Measurements from ENCODE around the gene DDX46. TPM values are rescaled to one million over a fixed set of nuclear protein-coding genes. Genes with fewer than 3 reads are reported as not detected.
A peak's percentile ranks its signal among the peaks of the same experiment; 100 is the strongest.

The DDX46 gene
- total RNA-seq, 2 experiments from 2014 or later: 47.1 to 78.8 TPM

DNA sequence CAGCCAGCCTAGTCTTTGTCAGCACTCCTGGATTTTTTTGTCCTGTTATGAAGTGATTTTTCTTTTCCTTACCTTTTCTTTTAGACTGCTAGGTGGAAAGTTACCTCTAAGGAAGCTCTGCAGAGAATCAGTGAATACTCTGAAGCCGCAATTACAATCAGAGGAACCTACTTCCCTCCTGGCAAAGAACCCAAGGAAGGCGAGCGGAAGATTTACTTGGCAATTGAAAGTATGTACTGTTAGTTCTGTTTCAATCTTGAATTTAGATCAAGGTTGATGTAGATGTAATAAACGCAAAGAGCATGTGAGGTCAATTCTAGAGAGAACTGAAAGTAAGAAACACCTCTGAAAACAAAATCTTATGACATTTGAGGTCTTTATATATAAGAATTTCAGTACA, 60.2 kb downstream of the DDX46 start:
- H3K4me3 ChIP-seq (ENCODE audit: low read depth, low read length, poor library complexity, severe bottlenecking): no peak overlapping the region
- peaks cover 91% of the 10 kb centered on the region for H3K36me3 ChIP-seq (ENCODE audit: insufficient read depth, low read length)
- intact Hi-C loops (cut with micrococcal nuclease; ENCODE audit: unreplicated experiment): no loop called here
- H3K9me3 ChIP-seq (ENCODE audit: low read length): no peaks in the 10 kb centered on the region
- H4K20me1 ChIP-seq (ENCODE audit: insufficient read depth, low read length): no peaks in the 10 kb centered on the region
- POLR2A ChIA-PET: no interaction called here
- no TSS peak for BruUV-seq (replicated peaks)
- CTCF ChIA-PET (ENCODE audit: unreplicated experiment): no interaction called here
- H3K4me2 ChIP-seq (ENCODE audit: low read length): no peak overlapping the region
- no peak for DNase-seq (ENCODE audit: low spot score)
- H3K4me1 ChIP-seq (ENCODE audit: insufficient read depth, low read length, poor library complexity, severe bottlenecking): peaks cover 12% of the 10 kb centered on the region
- no peak for TF ChIP-seq EZH2phosphoT487 (IDR thresholded peaks at IDR 0.05; ENCODE audit: borderline replicate concordance, low read depth, low read length)
- TF ChIP-seq, protein P1, sequence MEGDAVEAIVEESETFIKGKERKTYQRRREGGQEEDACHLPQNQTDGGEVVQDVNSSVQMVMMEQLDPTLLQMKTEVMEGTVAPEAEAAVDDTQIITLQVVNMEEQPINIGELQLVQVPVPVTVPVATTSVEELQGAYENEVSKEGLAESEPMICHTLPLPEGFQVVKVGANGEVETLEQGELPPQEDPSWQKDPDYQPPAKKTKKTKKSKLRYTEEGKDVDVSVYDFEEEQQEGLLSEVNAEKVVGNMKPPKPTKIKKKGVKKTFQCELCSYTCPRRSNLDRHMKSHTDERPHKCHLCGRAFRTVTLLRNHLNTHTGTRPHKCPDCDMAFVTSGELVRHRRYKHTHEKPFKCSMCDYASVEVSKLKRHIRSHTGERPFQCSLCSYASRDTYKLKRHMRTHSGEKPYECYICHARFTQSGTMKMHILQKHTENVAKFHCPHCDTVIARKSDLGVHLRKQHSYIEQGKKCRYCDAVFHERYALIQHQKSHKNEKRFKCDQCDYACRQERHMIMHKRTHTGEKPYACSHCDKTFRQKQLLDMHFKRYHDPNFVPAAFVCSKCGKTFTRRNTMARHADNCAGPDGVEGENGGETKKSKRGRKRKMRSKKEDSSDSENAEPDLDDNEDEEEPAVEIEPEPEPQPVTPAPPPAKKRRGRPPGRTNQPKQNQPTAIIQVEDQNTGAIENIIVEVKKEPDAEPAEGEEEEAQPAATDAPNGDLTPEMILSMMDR (conservative IDR thresholded peaks at IDR 0.05; ENCODE audit: low read length): no peak
- peak overlapping the region; percentile 18 for H3K27ac ChIP-seq (ENCODE audit: low read depth, low read length, poor library complexity, severe bottlenecking)
- H2AFZ ChIP-seq (ENCODE audit: low read length): no peak overlapping the region
- H3K9me2 ChIP-seq (ENCODE audit: insufficient read depth, low read length): no peaks in the 10 kb centered on the region
- peaks cover 8% of the 10 kb centered on the region; the same call in 1 of the 2 replicates for H3K79me2 ChIP-seq (ENCODE audit: insufficient read depth, low read depth, low read length)

DNA sequence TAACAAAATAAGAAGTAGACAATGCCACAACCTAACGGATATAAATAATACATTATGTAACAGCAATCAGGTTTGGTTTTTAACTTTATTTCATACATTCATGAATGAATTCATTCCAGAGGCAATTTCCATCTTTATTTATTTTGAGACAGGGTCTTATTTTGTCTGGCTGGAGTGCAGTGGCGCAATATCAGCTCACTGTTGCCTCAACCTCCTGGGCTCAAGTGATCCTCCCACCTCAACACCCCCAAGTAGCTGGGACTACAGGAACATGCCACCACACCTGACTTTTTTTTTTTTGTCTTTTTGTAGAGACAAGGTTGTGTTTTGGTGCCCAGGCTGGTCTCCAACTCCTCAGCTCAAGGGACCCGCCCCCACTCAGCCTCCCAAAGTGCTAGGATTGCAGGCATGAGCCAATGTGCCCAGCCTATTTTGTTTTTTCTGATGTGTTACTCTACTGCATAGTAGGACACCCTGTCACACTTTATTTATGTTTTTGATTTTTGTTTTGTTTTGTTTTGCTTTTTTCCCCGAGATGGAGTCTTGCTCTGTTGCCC, 60.9 kb downstream of the DDX46 start:
- no peak for TF ChIP-seq EZH2phosphoT487 (IDR thresholded peaks at IDR 0.05; ENCODE audit: borderline replicate concordance, low read depth, low read length)
- TF ChIP-seq, protein P1 (conservative IDR thresholded peaks at IDR 0.05; ENCODE audit: low read length): no peak
- H3K79me2 ChIP-seq (ENCODE audit: insufficient read depth, low read depth, low read length): peaks cover 3% of the 10 kb centered on the region; the same call in 1 of the 2 replicates
- no peak overlapping the region for H2AFZ ChIP-seq (ENCODE audit: low read length)
- H3K4me3 ChIP-seq (ENCODE audit: low read depth, low read length, poor library complexity, severe bottlenecking): no peak overlapping the region
- H3K4me1 ChIP-seq (ENCODE audit: insufficient read depth, low read length, poor library complexity, severe bottlenecking): peaks cover 5% of the 10 kb centered on the region
- no peaks in the 10 kb centered on the region for H4K20me1 ChIP-seq (ENCODE audit: insufficient read depth, low read length)
- DNase-seq (ENCODE audit: low spot score): no peak
- H3K27ac ChIP-seq (ENCODE audit: low read depth, low read length, poor library complexity, severe bottlenecking): peak overlapping the region; percentile 18
- BruUV-seq (replicated peaks): no TSS peak
- ChIA-PET POLR2A (no interaction called here), CTCF (ENCODE audit: unreplicated experiment) (no interaction called here)
- no peaks in the 10 kb centered on the region for H3K9me3 ChIP-seq (ENCODE audit: low read length)
- intact Hi-C loops (cut with micrococcal nuclease; ENCODE audit: unreplicated experiment): no loop called here
- H3K4me2 ChIP-seq (ENCODE audit: low read length): no peak overlapping the region
- peaks cover 91% of the 10 kb centered on the region for H3K36me3 ChIP-seq (ENCODE audit: insufficient read depth, low read length)
- no peaks in the 10 kb centered on the region for H3K9me2 ChIP-seq (ENCODE audit: insufficient read depth, low read length)

DNA sequence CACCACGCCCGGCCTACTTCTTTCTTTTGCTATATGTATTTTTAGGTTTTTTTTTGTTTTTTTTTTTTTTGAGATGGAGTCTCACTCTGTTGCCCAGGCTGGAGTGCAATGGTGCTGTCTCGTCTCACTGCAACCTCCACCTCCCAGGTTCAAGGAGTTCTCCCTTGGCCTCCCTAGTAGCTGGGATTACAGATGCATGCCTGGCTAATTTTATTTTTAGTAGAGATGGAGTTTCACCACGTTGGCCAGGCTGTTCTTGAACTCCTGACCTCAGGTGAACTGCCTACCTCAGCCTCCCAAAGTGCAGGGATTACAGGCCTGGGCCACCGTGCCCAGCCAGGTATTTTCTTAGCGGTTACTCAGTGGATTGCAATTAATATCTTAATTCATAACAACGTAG, 63.3 kb downstream of the DDX46 start:
- CTCF ChIA-PET (ENCODE audit: unreplicated experiment): no interaction called here
- H3K9me3 ChIP-seq (ENCODE audit: low read length): no peaks in the 10 kb centered on the region
- H3K4me3 ChIP-seq (ENCODE audit: low read depth, low read length, poor library complexity, severe bottlenecking): no peak overlapping the region
- H3K79me2 ChIP-seq (ENCODE audit: insufficient read depth, low read depth, low read length): no peaks in the 10 kb centered on the region
- POLR2A ChIA-PET: interaction anchor here (0.7 kb wide), 1 partner anchor 651 kb away, joined by 3 read pairs; no protein-coding TSS in a partner anchor
- no TSS peak for BruUV-seq (replicated peaks)
- H2AFZ ChIP-seq (ENCODE audit: low read length): no peak overlapping the region
- H3K27ac ChIP-seq (ENCODE audit: low read depth, low read length, poor library complexity, severe bottlenecking): no peak overlapping the region
- TF ChIP-seq, protein P1 (conservative IDR thresholded peaks at IDR 0.05; ENCODE audit: low read length): no peak
- no peak for TF ChIP-seq EZH2phosphoT487 (IDR thresholded peaks at IDR 0.05; ENCODE audit: borderline replicate concordance, low read depth, low read length)
- no peaks in the 10 kb centered on the region for H3K4me1 ChIP-seq (ENCODE audit: insufficient read depth, low read length, poor library complexity, severe bottlenecking)
- no peak for DNase-seq (ENCODE audit: low spot score)
- peaks cover 91% of the 10 kb centered on the region for H3K36me3 ChIP-seq (ENCODE audit: insufficient read depth, low read length)
- no peak overlapping the region for H3K4me2 ChIP-seq (ENCODE audit: low read length)
- no peaks in the 10 kb centered on the region for H3K9me2 ChIP-seq (ENCODE audit: insufficient read depth, low read length)
- no peaks in the 10 kb centered on the region for H4K20me1 ChIP-seq (ENCODE audit: insufficient read depth, low read length)
- intact Hi-C loops (cut with micrococcal nuclease; ENCODE audit: unreplicated experiment): no loop called here
